ENCODE results near the gene ARRDC4. TPM values are rescaled to one million over a fixed set of nuclear protein-coding genes. Genes with fewer than 3 reads are reported as not detected.

The ARRDC4 gene
- total RNA-seq, 1 experiment from 2014 or later: 1.0 TPM

DNA sequence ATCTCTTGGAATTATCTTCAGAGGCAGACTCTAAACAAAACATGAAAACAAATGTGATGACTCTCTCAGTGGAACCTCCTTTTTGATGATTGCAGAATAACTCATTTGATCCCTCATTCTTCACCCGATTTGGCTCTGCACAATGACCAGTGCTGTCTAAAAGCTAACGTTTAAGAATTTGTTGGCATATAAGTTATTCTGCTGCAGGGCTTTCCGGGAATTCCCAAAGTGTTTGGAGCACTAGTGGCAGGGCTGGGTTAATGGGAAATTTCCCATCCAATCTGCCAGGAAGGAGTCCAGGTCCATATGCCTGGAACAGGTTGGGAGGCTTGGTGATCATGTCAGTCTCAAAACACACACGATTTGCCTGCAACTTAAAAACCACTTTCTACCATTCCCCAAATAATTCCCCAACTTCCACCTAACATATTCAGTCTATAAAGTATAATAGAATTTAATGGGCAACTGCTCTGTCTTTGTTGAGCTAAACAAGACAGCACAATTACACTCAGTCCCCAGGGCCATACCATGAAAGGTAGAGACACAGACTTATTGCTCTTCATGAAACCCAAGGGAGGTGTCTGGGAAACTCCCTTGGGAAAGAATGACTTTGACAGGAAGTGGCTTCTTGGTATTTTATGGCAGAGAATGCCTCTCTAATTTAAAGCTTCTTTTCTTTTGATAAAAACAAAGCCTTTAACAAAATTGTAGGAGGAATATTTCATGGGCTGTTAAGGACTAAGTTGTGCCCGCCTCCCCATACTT is 38.0 kb downstream of the ARRDC4 start:
- Histone ChIP-seq H3K4me3 (ENCODE audit: insufficient read depth, low read depth, low read length) (no peak overlapping the region), H3K27me3 (ENCODE audit: control insufficient read depth, insufficient read depth, low read length) (no peaks in the 10 kb centered on the region), H3K36me3 (replicated peaks; ENCODE audit: control insufficient read depth, insufficient read depth, low read length) (no peaks in the 10 kb centered on the region)
- no peak for DNase-seq

DNA sequence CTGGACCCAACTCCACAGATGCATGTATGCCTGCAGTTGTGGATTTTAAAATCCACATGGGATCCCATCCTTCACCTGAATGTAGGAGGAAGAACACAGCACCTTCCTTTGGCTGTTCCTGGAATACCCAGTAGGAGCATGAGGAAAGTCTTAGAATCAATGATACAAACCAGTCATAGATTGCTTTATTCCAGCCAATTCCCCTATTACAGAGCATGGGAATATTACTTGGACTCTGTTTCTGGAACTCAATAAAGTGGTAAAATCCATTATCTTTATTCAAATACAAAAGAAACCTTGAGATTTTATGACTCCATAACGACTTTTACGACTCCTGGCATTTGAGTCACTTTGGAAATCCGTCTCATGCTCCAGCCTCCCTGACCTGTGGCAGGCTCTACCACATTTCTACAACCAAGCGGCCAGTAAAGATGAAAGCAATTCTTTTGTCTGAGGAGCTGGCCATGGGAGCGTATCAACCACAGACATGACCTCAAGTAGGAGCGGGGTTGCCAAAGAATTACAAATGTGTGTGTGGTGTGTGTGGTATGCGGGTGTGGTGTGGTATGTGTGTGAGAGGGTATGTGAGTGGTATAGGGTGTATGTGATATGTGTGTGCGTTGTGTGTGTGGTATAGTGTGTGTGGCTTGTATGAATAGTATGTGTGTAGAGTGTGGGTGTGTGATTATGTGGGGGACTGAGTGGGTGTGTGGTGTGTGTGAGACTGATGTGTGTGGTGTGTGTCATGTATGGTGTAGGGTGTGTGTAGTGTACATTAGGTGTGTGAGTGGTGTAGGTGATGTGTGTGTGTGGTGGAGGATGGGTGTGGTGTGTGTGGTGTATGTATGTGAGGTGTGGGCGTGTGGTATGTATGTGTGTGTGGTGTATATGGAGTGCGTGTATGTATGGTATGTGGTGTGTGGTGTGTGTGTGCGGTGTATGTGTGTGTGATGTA is 40.0 kb downstream of the ARRDC4 start:
- Histone ChIP-seq H3K4me3 (ENCODE audit: insufficient read depth, low read depth, low read length) (no peak overlapping the region), H3K36me3 (replicated peaks; ENCODE audit: control insufficient read depth, insufficient read depth, low read length) (no peaks in the 10 kb centered on the region), H3K27me3 (ENCODE audit: control insufficient read depth, insufficient read depth, low read length) (no peaks in the 10 kb centered on the region)
- no peak for DNase-seq

DNA sequence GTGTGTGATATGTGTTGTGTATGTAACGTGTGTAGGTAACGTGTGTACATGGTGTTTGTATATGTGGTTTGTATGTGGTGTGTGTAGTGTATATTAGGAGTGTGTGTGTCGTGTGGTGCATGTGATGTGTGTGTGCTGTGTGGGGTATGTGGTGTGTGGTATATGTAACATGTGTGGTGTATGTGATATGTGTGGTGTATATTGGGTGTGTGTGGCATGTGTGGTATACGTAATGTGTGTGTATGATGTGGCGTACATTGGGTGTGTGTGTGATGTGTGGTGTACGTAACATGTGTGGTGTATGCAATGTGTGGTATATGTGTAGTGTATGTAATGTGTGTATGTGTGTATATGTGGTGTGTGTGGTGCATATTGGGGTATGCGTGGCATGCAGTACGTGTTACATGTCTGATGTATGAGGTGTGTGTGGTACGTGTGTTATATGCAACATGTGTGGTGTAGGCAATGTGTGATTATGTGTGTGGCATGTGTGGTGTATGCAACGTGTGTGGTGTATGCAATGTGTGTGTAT is 41.2 kb downstream of the ARRDC4 start:
- no peak for DNase-seq
- H3K27me3 ChIP-seq (ENCODE audit: control insufficient read depth, insufficient read depth, low read length): no peaks in the 10 kb centered on the region
- no peaks in the 10 kb centered on the region for H3K36me3 ChIP-seq (replicated peaks; ENCODE audit: control insufficient read depth, insufficient read depth, low read length)

GRCh38 chr15:98002419-98002818 is 41.9 kb downstream of the ARRDC4 start:
- Histone ChIP-seq H3K27me3 (ENCODE audit: control insufficient read depth, insufficient read depth, low read length) (no peaks in the 10 kb centered on the region), H3K36me3 (replicated peaks; ENCODE audit: control insufficient read depth, insufficient read depth, low read length) (no peaks in the 10 kb centered on the region), H3K4me3 (ENCODE audit: insufficient read depth, low read depth, low read length) (no peak overlapping the region)
- no peak for DNase-seq

More for the DNA sequence above, 41.2 kb downstream of the ARRDC4 start:
- H3K4me3 ChIP-seq (ENCODE audit: insufficient read depth, low read depth, low read length): no peak overlapping the region

DNA sequence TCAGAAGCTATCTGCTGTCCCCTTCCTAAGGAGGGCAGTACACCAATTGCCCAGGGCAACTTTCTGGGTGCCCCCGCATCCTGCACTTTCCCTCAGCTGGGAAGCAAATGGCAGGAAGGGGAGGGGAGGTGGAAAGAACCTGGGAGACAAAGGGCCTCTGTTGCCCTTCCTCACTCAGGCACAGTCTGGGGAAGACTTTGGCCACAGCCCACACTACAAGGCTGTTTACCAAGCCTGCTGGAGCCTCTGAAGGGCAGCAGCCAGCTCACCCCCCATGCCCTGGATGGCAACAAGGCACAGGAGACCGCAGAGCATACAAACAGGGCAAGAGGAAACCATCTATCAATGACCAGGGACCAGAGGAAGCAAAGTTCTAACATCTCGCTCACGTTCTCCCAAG is 42.4 kb downstream of the ARRDC4 start:
- H3K36me3 ChIP-seq (replicated peaks; ENCODE audit: control insufficient read depth, insufficient read depth, low read length): no peaks in the 10 kb centered on the region
- no peak overlapping the region for H3K4me3 ChIP-seq (ENCODE audit: insufficient read depth, low read depth, low read length)
- no peak for DNase-seq
- no peaks in the 10 kb centered on the region for H3K27me3 ChIP-seq (ENCODE audit: control insufficient read depth, insufficient read depth, low read length)

- Histone ChIP-seq H3K4me3 (ENCODE audit: insufficient read depth, low read depth, low read length) (no peak overlapping the region), H3K27me3 (ENCODE audit: control insufficient read depth, insufficient read depth, low read length) (no peaks in the 10 kb centered on the region), H3K36me3 (replicated peaks; ENCODE audit: control insufficient read depth, insufficient read depth, low read length) (no peaks in the 10 kb centered on the region)
- DNase-seq: no peak
Measured at GRCh38 chr15:98003518-98003917, 43.0 kb downstream of the ARRDC4 start.

DNA sequence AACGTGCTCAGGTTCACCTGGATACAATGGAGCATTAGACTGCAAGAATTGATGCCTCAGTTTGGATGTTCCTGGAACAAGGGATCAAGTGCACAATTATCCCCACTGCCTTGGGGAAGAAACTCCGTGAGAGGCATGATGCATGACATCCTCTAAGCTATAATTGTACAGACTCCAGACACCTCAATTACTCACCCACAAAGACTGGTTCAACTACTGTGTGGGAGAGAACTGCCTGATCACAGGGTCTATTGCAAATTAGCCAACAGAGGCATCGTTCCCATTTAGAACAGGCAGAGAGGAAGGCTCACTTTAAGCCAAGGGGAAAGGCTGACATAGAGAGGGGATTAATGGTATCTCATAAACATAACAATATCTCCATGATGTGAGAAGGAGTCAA is 43.5 kb downstream of the ARRDC4 start:
- Histone ChIP-seq H3K27me3 (ENCODE audit: control insufficient read depth, insufficient read depth, low read length) (no peaks in the 10 kb centered on the region), H3K36me3 (replicated peaks; ENCODE audit: control insufficient read depth, insufficient read depth, low read length) (no peaks in the 10 kb centered on the region), H3K4me3 (ENCODE audit: insufficient read depth, low read depth, low read length) (no peak overlapping the region)
- DNase-seq: no peak

- H3K4me3 ChIP-seq (ENCODE audit: insufficient read depth, low read depth, low read length): no peak overlapping the region
- no peaks in the 10 kb centered on the region for H3K36me3 ChIP-seq (replicated peaks; ENCODE audit: control insufficient read depth, insufficient read depth, low read length)
- no peak for DNase-seq
- no peaks in the 10 kb centered on the region for H3K27me3 ChIP-seq (ENCODE audit: control insufficient read depth, insufficient read depth, low read length)
Measured at GRCh38 chr15:98005659-98006058, 45.2 kb downstream of the ARRDC4 start.

DNA sequence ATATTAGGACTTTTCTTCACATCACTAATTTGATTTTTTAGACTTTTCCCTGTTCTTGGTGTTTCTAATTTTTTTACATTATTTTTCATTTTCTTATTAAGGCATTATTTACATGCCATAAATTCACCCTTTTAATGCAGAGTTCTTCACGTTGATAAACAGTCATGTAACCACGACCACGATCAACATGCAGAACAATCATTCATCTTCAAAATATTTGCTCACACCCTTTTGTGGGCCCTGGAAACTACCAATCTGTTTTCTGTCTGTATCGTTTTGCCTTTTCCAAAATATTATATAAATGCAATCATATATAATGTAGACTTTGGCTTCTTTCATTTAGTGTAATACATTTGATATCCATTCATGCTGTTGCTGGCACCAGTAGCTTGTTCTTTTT is 48.7 kb downstream of the ARRDC4 start:
- Histone ChIP-seq H3K36me3 (replicated peaks; ENCODE audit: control insufficient read depth, insufficient read depth, low read length) (no peaks in the 10 kb centered on the region), H3K4me3 (ENCODE audit: insufficient read depth, low read depth, low read length) (no peak overlapping the region), H3K27me3 (ENCODE audit: control insufficient read depth, insufficient read depth, low read length) (no peaks in the 10 kb centered on the region)
- DNase-seq: no peak

DNA sequence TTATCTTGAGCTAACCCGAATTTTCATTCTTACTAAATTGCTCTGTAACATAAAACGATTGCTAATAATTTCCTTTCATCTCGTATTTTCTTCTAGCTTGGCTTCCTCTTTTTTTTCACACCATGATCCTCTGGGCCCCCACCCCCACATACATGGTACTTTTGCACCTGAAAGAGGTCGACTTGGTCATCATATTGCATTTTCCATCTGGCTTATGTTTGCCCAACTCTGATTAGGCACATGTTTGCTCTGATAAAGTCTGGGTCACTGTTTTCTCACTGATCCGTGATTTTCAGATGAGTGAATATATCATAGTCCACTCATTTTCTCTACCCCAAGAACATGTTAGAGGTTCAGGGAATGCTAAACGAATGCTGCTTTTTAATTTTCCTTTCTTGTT is 49.5 kb downstream of the ARRDC4 start:
- Histone ChIP-seq H3K4me3 (ENCODE audit: insufficient read depth, low read depth, low read length) (no peak overlapping the region), H3K36me3 (replicated peaks; ENCODE audit: control insufficient read depth, insufficient read depth, low read length) (no peaks in the 10 kb centered on the region), H3K27me3 (ENCODE audit: control insufficient read depth, insufficient read depth, low read length) (no peaks in the 10 kb centered on the region)
- DNase-seq: no peak

- no peaks in the 10 kb centered on the region for H3K27me3 ChIP-seq (ENCODE audit: control insufficient read depth, insufficient read depth, low read length)
- DNase-seq: no peak
- no peak overlapping the region for H3K4me3 ChIP-seq (ENCODE audit: insufficient read depth, low read depth, low read length)
- no peaks in the 10 kb centered on the region for H3K36me3 ChIP-seq (replicated peaks; ENCODE audit: control insufficient read depth, insufficient read depth, low read length)
Measured at GRCh38 chr15:98012354-98012753, 51.9 kb downstream of the ARRDC4 start.

- no peak overlapping the region for H3K4me3 ChIP-seq (ENCODE audit: insufficient read depth, low read depth, low read length)
Measured at GRCh38 chr15:98013631-98014030, 53.1 kb downstream of the ARRDC4 start.

GRCh38 chr15:98017150-98017964 is 56.9 kb downstream of the ARRDC4 start:
- Histone ChIP-seq H3K27me3 (ENCODE audit: control insufficient read depth, insufficient read depth, low read length) (no peaks in the 10 kb centered on the region), H3K4me3 (ENCODE audit: insufficient read depth, low read depth, low read length) (no peak overlapping the region), H3K36me3 (replicated peaks; ENCODE audit: control insufficient read depth, insufficient read depth, low read length) (no peaks in the 10 kb centered on the region)
- no peak for DNase-seq

More at GRCh38 chr15:98013631-98014030, 53.1 kb downstream of the ARRDC4 start:
- H3K36me3 ChIP-seq (replicated peaks; ENCODE audit: control insufficient read depth, insufficient read depth, low read length): no peaks in the 10 kb centered on the region
- H3K27me3 ChIP-seq (ENCODE audit: control insufficient read depth, insufficient read depth, low read length): no peaks in the 10 kb centered on the region
- DNase-seq: no peak

DNA sequence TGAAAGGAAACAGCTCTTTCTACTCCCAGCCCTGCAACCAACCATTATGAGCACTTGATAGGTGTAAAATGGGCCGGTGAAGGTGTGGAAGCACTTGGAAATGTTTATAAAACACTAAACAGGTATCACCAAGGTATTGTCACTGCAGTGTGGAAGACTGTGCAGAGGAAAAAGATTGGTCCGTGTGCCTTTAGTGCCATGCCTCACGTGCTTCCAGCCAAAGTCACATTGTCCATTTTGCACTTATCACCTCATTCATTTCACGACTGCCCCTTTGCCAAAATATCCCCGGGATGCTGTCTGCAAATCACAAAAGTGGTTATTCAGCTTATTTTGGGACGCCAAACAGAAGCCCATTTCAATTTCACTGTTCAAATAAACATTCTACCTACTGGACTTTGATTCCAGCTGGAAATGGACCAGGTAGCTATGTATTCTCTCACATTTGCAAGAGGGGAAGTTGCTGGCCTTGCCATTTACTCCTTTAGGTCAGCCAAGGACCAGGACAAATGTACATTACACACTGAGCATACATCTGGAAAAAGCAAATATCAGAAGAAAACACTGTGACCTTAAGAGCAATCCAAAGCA is 58.4 kb downstream of the ARRDC4 start:
- Histone ChIP-seq H3K4me3 (ENCODE audit: insufficient read depth, low read depth, low read length) (no peak overlapping the region), H3K27me3 (ENCODE audit: control insufficient read depth, insufficient read depth, low read length) (no peaks in the 10 kb centered on the region), H3K36me3 (replicated peaks; ENCODE audit: control insufficient read depth, insufficient read depth, low read length) (no peaks in the 10 kb centered on the region)
- DNase-seq: no peak

All from H7 (cell line).